HepG2 (cell line): Measurements from ENCODE around the gene GPR55. TPM values are rescaled to one million over a fixed set of nuclear protein-coding genes. Genes with fewer than 3 reads are reported as not detected.
A peak's percentile ranks its signal among the peaks of the same experiment; 100 is the strongest.

Experiments used
- HINFP ChIP-seq: sonication (generic); formaldehyde crosslinking; IDR thresholded peaks from 2 replicates; pipeline ENCODE4 v1.4.0; 2020; ENCODE audit warnings: low read depth, mild to moderate bottlenecking, missing genetic modification reagents
- KLF16 ChIP-seq, 2 experiments: sonication (generic) in 1 of 2; formaldehyde crosslinking in 1 of 2; IDR thresholded peaks; 2 replicates each; pipeline versions ENCODE4 v1.6.1 to v1.8.0; 2016 to 2023; ENCODE audit warnings: missing genetic modification reagents in 2 of 2, missing compliant biosample characterization in 1 of 2
- MAFG ChIP-seq: sonication (generic); formaldehyde crosslinking; IDR thresholded peaks from 2 replicates; pipeline ENCODE4 v1.5.1; 2020; ENCODE audit warnings: mild to moderate bottlenecking, missing genetic modification reagents
- REPIN1 ChIP-seq: sonication (generic); formaldehyde crosslinking; IDR thresholded peaks from 2 replicates; pipeline ENCODE4 v1.8.0; 2022; ENCODE audit warnings: missing genetic modification reagents, low read depth, mild to moderate bottlenecking, borderline replicate concordance
- SP5 ChIP-seq: IDR thresholded peaks from 2 replicates; pipeline ENCODE4 v1.6.1; 2016; ENCODE audit warnings: low read depth, borderline replicate concordance
- SUZ12 ChIP-seq: fragments of 150-350 bp; IDR thresholded peaks from 2 replicates; pipeline ENCODE4 v1.6.1; 2014; ENCODE audit warnings: low read depth, low read length
- TEF ChIP-seq: sonication (generic); formaldehyde crosslinking; IDR thresholded peaks from 2 replicates; pipeline ENCODE4 v1.5.0; 2020; ENCODE audit warnings: missing genetic modification reagents
- YEATS4 ChIP-seq: sonication (generic); formaldehyde crosslinking; IDR thresholded peaks from 2 replicates; pipeline ENCODE4 v1.4.0; 2020; ENCODE audit warnings: missing genetic modification reagents, borderline replicate concordance
- ZMYM4 ChIP-seq: sonication (generic); formaldehyde crosslinking; IDR thresholded peaks from 2 replicates; pipeline ENCODE4 v1.8.1; 2023; ENCODE audit warnings: mild to moderate bottlenecking, missing genetic modification reagents
- ZNF333 ChIP-seq: sonication (generic); formaldehyde crosslinking; IDR thresholded peaks from 2 replicates; pipeline ENCODE4 v1.4.0; 2020; ENCODE audit warnings: mild to moderate bottlenecking, missing genetic modification reagents, borderline replicate concordance
- ZNF687 ChIP-seq: sonication (generic); formaldehyde crosslinking; IDR thresholded peaks from 2 replicates; pipeline ENCODE4 v1.5.1; 2020; ENCODE audit warnings: mild to moderate bottlenecking, missing genetic modification reagents, moderate library complexity
- ZNF703 ChIP-seq: sonication (generic); formaldehyde crosslinking; IDR thresholded peaks from 2 replicates; pipeline ENCODE4 v1.5.1; 2020; ENCODE audit warnings: missing genetic modification reagents, mild to moderate bottlenecking, moderate library complexity, borderline replicate concordance
- ZSCAN12 ChIP-seq: sonication (generic); formaldehyde crosslinking; IDR thresholded peaks from 2 replicates; pipeline ENCODE4 v1.9.0; 2021; ENCODE audit warnings: mild to moderate bottlenecking, missing genetic modification reagents
- polyA plus RNA-seq, 8 experiments: library from polyadenylated mRNA; depleted of rRNA in 3 of 8; stranded (reverse) in 7 of 8; unstranded in 1 of 8; fragments of >200 nt; fragmentation: Illumina TruSeq in 4 of 8; extraction: Trizol in 4 of 8; gene quantifications; 2 replicates each; pipeline versions ENCODE4 v1.2.1 to v1.2.3, GENCODE V29; 2011 to 2016; ENCODE audit warnings: low read depth in 4 of 8, missing spikeins in 1 of 8, mixed read lengths in 1 of 8; ENCODE audit not compliant: insufficient read depth in 1 of 8
- total RNA-seq, 5 experiments: library from RNA; depleted of rRNA; stranded (reverse); fragments of >200 nt; fragmentation: Illumina TruSeq; extraction: Trizol; gene quantifications; 2 replicates each; pipeline ENCODE4 v1.2.3, GENCODE V29; 2016; ENCODE audit warnings: low read depth in 1 of 5
- TF ChIP-seq, protein P1 (sequence below): sonication (generic); formaldehyde crosslinking; IDR thresholded peaks from 2 replicates; pipeline ENCODE4 v1.5.1; 2020; ENCODE audit warnings: mild to moderate bottlenecking, missing genetic modification reagents, moderate library complexity
- TF ChIP-seq, protein P2 (sequence below): sonication (generic); formaldehyde crosslinking; IDR thresholded peaks from 2 replicates; pipeline ENCODE4 v1.9.0; 2022; ENCODE audit warnings: missing genetic modification reagents, mild to moderate bottlenecking, borderline replicate concordance
- TF ChIP-seq, protein P3 (sequence below): sonication (generic); formaldehyde crosslinking; IDR thresholded peaks from 2 replicates; pipeline ENCODE4 v1.8.0; 2022; ENCODE audit warnings: low read depth, missing genetic modification reagents

GPR55 gene
- total and polyA plus RNA-seq, 2 of the 13 experiments (the other 11 are each of a cell fraction or from before 2014, with no cell fraction given), result not detected

- TF ChIP-seq TEF (CRISPR knock-in tag) (0 out of 2 replicates have a peak, but pooled peaks have one; percentile 24), ZSCAN12 (CRISPR knock-in tag) (peak; percentile 62; the same call in 1 of the 2 replicates), YEATS4 (CRISPR knock-in tag) (peak; percentile 32; the same call in 1 of the 2 replicates), ZMYM4 (peak; percentile 64; the same call in 1 of the 2 replicates), KLF16 (CRISPR knock-in tag; IDR thresholded peaks at IDR 0.05) (peak in 1 of 2 experiments; percentile 60; a peak in 2 of 4 replicates), ZNF703 (0 out of 2 replicates have a peak, but pooled peaks have one; percentile 37), HINFP (no peak; the same call in 1 of the 2 replicates), MAFG (CRISPR knock-in tag) (0 out of 2 replicates have a peak, but pooled peaks have one; percentile 22), ZNF687 (CRISPR knock-in tag) (peak; percentile 77), SUZ12 (no peak), REPIN1 (no peak), ZNF333 (CRISPR knock-in tag) (0 out of 2 replicates have a peak, but pooled peaks have one; percentile 82), SP5 (CRISPR knock-in tag) (no peak)
- TF ChIP-seq, protein P1, sequence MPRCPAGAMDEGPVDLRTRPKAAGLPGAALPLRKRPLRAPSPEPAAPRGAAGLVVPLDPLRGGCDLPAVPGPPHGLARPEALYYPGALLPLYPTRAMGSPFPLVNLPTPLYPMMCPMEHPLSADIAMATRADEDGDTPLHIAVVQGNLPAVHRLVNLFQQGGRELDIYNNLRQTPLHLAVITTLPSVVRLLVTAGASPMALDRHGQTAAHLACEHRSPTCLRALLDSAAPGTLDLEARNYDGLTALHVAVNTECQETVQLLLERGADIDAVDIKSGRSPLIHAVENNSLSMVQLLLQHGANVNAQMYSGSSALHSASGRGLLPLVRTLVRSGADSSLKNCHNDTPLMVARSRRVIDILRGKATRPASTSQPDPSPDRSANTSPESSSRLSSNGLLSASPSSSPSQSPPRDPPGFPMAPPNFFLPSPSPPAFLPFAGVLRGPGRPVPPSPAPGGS, result 0 out of 2 replicates have a peak, but pooled peaks have one; percentile 65
- TF ChIP-seq, protein P2, sequence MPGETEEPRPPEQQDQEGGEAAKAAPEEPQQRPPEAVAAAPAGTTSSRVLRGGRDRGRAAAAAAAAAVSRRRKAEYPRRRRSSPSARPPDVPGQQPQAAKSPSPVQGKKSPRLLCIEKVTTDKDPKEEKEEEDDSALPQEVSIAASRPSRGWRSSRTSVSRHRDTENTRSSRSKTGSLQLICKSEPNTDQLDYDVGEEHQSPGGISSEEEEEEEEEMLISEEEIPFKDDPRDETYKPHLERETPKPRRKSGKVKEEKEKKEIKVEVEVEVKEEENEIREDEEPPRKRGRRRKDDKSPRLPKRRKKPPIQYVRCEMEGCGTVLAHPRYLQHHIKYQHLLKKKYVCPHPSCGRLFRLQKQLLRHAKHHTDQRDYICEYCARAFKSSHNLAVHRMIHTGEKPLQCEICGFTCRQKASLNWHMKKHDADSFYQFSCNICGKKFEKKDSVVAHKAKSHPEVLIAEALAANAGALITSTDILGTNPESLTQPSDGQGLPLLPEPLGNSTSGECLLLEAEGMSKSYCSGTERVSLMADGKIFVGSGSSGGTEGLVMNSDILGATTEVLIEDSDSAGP (CRISPR knock-in tag), result peak; percentile 44; the same call in 1 of the 2 replicates
- TF ChIP-seq, protein P3, sequence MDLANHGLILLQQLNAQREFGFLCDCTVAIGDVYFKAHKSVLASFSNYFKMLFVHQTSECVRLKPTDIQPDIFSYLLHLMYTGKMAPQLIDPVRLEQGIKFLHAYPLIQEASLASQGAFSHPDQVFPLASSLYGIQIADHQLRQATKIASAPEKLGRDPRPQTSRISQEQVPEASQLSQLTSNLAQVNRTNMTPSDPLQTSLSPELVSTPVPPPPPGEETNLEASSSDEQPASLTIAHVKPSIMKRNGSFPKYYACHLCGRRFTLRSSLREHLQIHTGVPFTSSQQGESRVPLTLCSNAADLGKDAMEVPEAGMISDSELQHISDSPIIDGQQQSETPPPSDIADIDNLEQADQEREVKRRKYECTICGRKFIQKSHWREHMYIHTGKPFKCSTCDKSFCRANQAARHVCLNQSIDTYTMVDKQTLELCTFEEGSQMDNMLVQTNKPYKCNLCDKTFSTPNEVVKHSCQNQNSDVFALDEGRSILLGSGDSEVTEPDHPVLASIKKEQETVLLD (CRISPR knock-in tag), result no peak; the same call in 1 of the 2 replicates
Measured at GRCh38 chr2:230864605-230865306, 60.3 kb downstream of the GPR55 start, which contains the start of gene ITM2C (continued).
